Suprapubic skin (tissue), 4 donors: ENCODE results near the gene GSK3A. TPM values are rescaled to one million over a fixed set of nuclear protein-coding genes. Genes with fewer than 3 reads are reported as not detected.
A peak's percentile ranks its signal among the peaks of the same experiment; 100 is the strongest.

Experiments
- DNase-seq, 2 donors: peaks; one replicate each; pipeline ENCODE4 v3.0.0-alpha.2; 2019; ENCODE audit warnings: low spot score in 2 of 2
- H3K27ac ChIP-seq: fragments of 200-600 bp; sonication (generic); one replicate; pipeline ENCODE4 v1.5.1; 2019
- H3K27me3 ChIP-seq: fragments of 200-600 bp; sonication (generic); one replicate; pipeline ENCODE4 v1.5.1; 2019
- H3K36me3 ChIP-seq: fragments of 200-600 bp; sonication (generic); one replicate; pipeline ENCODE4 v1.5.1; 2019
- H3K4me1 ChIP-seq: fragments of 200-600 bp; sonication (generic); one replicate; pipeline ENCODE4 v1.5.1; 2019
- H3K4me3 ChIP-seq: fragments of 200-600 bp; sonication (generic); one replicate; pipeline ENCODE4 v1.5.1; 2019; ENCODE audit warnings: mild to moderate bottlenecking
- H3K9me3 ChIP-seq: fragments of 200-600 bp; sonication (generic); one replicate; pipeline ENCODE4 v1.5.1; 2019
- CTCF ChIP-seq, 2 donors: fragments of 200-600 bp in 1 of 2; fragments of 450-650 bp in 1 of 2; sonication (generic) in 1 of 2; IDR thresholded peaks; one replicate each; pipeline ENCODE4 v1.5.1; 2016 to 2019; ENCODE audit warnings: antibody characterized with exemption in 2 of 2, mild to moderate bottlenecking in 1 of 2, moderate library complexity in 1 of 2
- EP300 ChIP-seq: sonication (generic); formaldehyde crosslinking; IDR thresholded peaks from one replicate; pipeline ENCODE4 v1.6.1; 2017; ENCODE audit warnings: antibody characterized with exemption
- POLR2A ChIP-seq, 2 donors: fragments of 450-650 bp; IDR thresholded peaks; one replicate each; pipeline ENCODE4 v1.6.1; 2017; ENCODE audit warnings: antibody characterized with exemption in 2 of 2, mild to moderate bottlenecking in 2 of 2, moderate library complexity in 2 of 2
- POLR2AphosphoS5 ChIP-seq, 3 donors: sonication (generic); formaldehyde crosslinking; IDR thresholded peaks; one replicate each; pipeline ENCODE4 v1.6.1; 2017; ENCODE audit warnings: antibody characterized with exemption in 3 of 3
- WGBS: methylation state at CpG from one replicate; pipeline ENCODE4 v1.1.5; 2018; 5-methylcytosine and 5-hydroxymethylcytosine counted together
- total RNA-seq, 4 donors: library from RNA; depleted of rRNA; stranded (reverse); fragments of >200 nt; gene quantifications; one replicate each; pipeline ENCODE4 v1.1.0, GENCODE V29; 2016

Gene GSK3A
- total RNA-seq, 4 donors from 2014 or later = 24.0 to 37.3 (median 28.3) TPM

- Histone ChIP-seq H3K27me3 (no peaks in the 10 kb centered on the region), H3K27ac (peak overlapping the region; percentile 97), H3K4me3 (no peak overlapping the region), H3K36me3 (peaks cover 16% of the 10 kb centered on the region), H3K4me1 (peaks cover 92% of the 10 kb centered on the region), H3K9me3 (no peaks in the 10 kb centered on the region)
- DNase-seq = peak in 1 of 2 donors; percentile 71
- WGBS = 78% methylated on average over 25 of the region's 36 CpGs
- TF ChIP-seq POLR2A (IDR thresholded peaks at IDR 0.05) (no peak), EP300 (no peak), CTCF (IDR thresholded peaks at IDR 0.05) (no peak), POLR2AphosphoS5 (IDR thresholded peaks at IDR 0.05) (no peak)
Measured at GRCh38 chr19:42249149-42249750, 6.8 kb upstream of the GSK3A start.

- peaks cover 98% of the 10 kb centered on the region for H3K4me1 ChIP-seq
- no peak for TF ChIP-seq POLR2AphosphoS5 (IDR thresholded peaks at IDR 0.05)
- TF ChIP-seq EP300 = no peak
- no peak for TF ChIP-seq POLR2A (IDR thresholded peaks at IDR 0.05)
- TF ChIP-seq CTCF (IDR thresholded peaks at IDR 0.05) = no peak
- no peak overlapping the region for H3K4me3 ChIP-seq
- H3K27ac ChIP-seq = peak overlapping the region; percentile 47
- H3K9me3 ChIP-seq = no peaks in the 10 kb centered on the region
- no peaks in the 10 kb centered on the region for H3K27me3 ChIP-seq
- no peak for DNase-seq
- 83% methylated on average over 34 of the region's 41 CpGs for WGBS
- H3K36me3 ChIP-seq = peaks cover 16% of the 10 kb centered on the region
Measured at GRCh38 chr19:42248270-42249148, 6.1 kb upstream of the GSK3A start.

- H3K9me3 ChIP-seq = no peaks in the 10 kb centered on the region
Measured at GRCh38 chr19:42247640-42248199, 5.3 kb upstream of the GSK3A start.

GRCh38 chr19:42246922-42247639 lies 4.7 kb upstream of the GSK3A start:
- Histone ChIP-seq H3K4me1 (peaks cover 86% of the 10 kb centered on the region), H3K27ac (peak overlapping the region; percentile 7), H3K4me3 (no peak overlapping the region), H3K36me3 (peaks cover 16% of the 10 kb centered on the region), H3K27me3 (no peaks in the 10 kb centered on the region), H3K9me3 (no peaks in the 10 kb centered on the region)
- WGBS = 58% methylated on average over 7 of the region's 7 CpGs
- no peak for DNase-seq
- TF ChIP-seq POLR2AphosphoS5 (IDR thresholded peaks at IDR 0.05) (no peak), CTCF (IDR thresholded peaks at IDR 0.05) (no peak)

More at GRCh38 chr19:42247640-42248199, 5.3 kb upstream of the GSK3A start:
- 79% methylated on average over 6 of the region's 6 CpGs for whole genome bisulfite sequencing
- H3K27me3 ChIP-seq = no peaks in the 10 kb centered on the region
- DNase-seq = no peak
- H3K4me1 ChIP-seq = peaks cover 92% of the 10 kb centered on the region
- peak overlapping the region; percentile 47 for H3K27ac ChIP-seq
- no peak overlapping the region for H3K4me3 ChIP-seq
- no peak for TF ChIP-seq CTCF (IDR thresholded peaks at IDR 0.05)
- no peak for TF ChIP-seq EP300
- TF ChIP-seq POLR2AphosphoS5 (IDR thresholded peaks at IDR 0.05) = no peak
- no peak for TF ChIP-seq POLR2A (IDR thresholded peaks at IDR 0.05)
- H3K36me3 ChIP-seq = peaks cover 16% of the 10 kb centered on the region
